HG02884 (cell line): ENCODE results near the gene VAV2.

ENCODE experiments used
- ATAC-seq: cut with Tn5 transposase; IDR thresholded peaks from one replicate; pipeline ENCODE4 v1.9.1; 2021; ENCODE audit warnings: mild to moderate bottlenecking, moderate library complexity; ENCODE audit not compliant: unreplicated experiment

VAV2 gene

GRCh38 chr9:133718563-133719315 lies 273.4 kb downstream of the VAV2 start:
- ATAC-seq: no peak

- ATAC-seq: no peak
Measured at GRCh38 chr9:133717113-133718031, 274.8 kb downstream of the VAV2 start.

GRCh38 chr9:133716564-133717112 lies 275.5 kb downstream of the VAV2 start:
- no peak for ATAC-seq

- ATAC-seq: no peak
Measured at GRCh38 chr9:133715866-133716563, 276.1 kb downstream of the VAV2 start.

- ATAC-seq: no peak
Measured at GRCh38 chr9:133715295-133715865, 276.7 kb downstream of the VAV2 start.

- no peak for ATAC-seq
Measured at GRCh38 chr9:133714606-133715294, 277.4 kb downstream of the VAV2 start.

- ATAC-seq: no peak
Measured at GRCh38 chr9:133713960-133714495, 278.1 kb downstream of the VAV2 start.

- no peak for ATAC-seq
Measured at GRCh38 chr9:133713150-133713959, 278.8 kb downstream of the VAV2 start.

- no peak for ATAC-seq
Measured at GRCh38 chr9:133712221-133713100, 279.7 kb downstream of the VAV2 start.
